OCI-LY7 (cell line): Measurements from ENCODE around the gene PIGP.

Experiments
- CTCF ChIP-seq: fragments of 200-600 bp; sonication (generic); conservative IDR thresholded peaks from 2 replicates; pipeline ENCODE4 v1.5.1; 2014; ENCODE audit warnings: mild to moderate bottlenecking, antibody characterized with exemption, low read length, moderate library complexity, mixed read lengths
- EZH2phosphoT487 ChIP-seq: fragments of 200-600 bp; sonication (generic); IDR thresholded peaks from 2 replicates; pipeline ENCODE4 v1.6.1; 2018; ENCODE audit warnings: low read depth, borderline replicate concordance, mild to moderate bottlenecking, mixed run types, antibody characterized with exemption, low read length, moderate library complexity, mixed read lengths

GRCh38 chr21:37059181-37059580 is 13.7 kb downstream of the PIGP start:
- TF ChIP-seq CTCF (no peak), EZH2phosphoT487 (no peak)
